HepG2 (cell line): ENCODE data around the gene SLC16A3. TPM values are rescaled to one million over a fixed set of nuclear protein-coding genes. Genes with fewer than 3 reads are reported as not detected.

ENCODE experiments used
- AFF4 ChIP-seq: sonication (generic); formaldehyde crosslinking; IDR thresholded peaks from 2 replicates; pipeline ENCODE4 v1.4.0; 2020; ENCODE audit warnings: missing genetic modification reagents
- HBP1 ChIP-seq: IDR thresholded peaks from 2 replicates; pipeline ENCODE4 v1.6.1; 2016; ENCODE audit warnings: low read depth, control low read depth
- HOXD1 ChIP-seq: sonication (generic); formaldehyde crosslinking; IDR thresholded peaks from 2 replicates; pipeline ENCODE4 v1.5.0; 2020; ENCODE audit warnings: missing genetic modification reagents
- ISL2 ChIP-seq: sonication (generic); formaldehyde crosslinking; IDR thresholded peaks from 2 replicates; pipeline ENCODE4 v1.5.0; 2020; ENCODE audit warnings: missing genetic modification reagents
- MATR3 ChIP-seq: sonication (generic); formaldehyde crosslinking; IDR thresholded peaks from 2 replicates; pipeline ENCODE4 v1.4.0; 2020; ENCODE audit warnings: missing genetic modification reagents
- MED8 ChIP-seq: sonication (generic); formaldehyde crosslinking; IDR thresholded peaks from 2 replicates; pipeline ENCODE4 v1.8.1; 2023; ENCODE audit warnings: mild to moderate bottlenecking, missing genetic modification reagents; ENCODE audit not compliant: insufficient replicate concordance
- NFE2 ChIP-seq: sonication (generic); formaldehyde crosslinking; IDR thresholded peaks from 2 replicates; pipeline ENCODE4 v1.4.0; 2020; ENCODE audit warnings: missing genetic modification reagents
- POLR2A ChIP-seq, 2 experiments: IDR thresholded peaks; 2 replicates each; pipeline ENCODE4 v1.6.1; 2011; ENCODE audit warnings: low read depth in 2 of 2, low read length in 2 of 2, mild to moderate bottlenecking in 1 of 2, moderate library complexity in 1 of 2; ENCODE audit not compliant: insufficient read depth in 1 of 2
- POLR2G ChIP-seq: fragments of 200-400 bp; formaldehyde crosslinking; IDR thresholded peaks from 2 replicates; pipeline ENCODE4 v1.6.1; 2018; ENCODE audit warnings: mild to moderate bottlenecking, low read depth, low read length, moderate library complexity
- RBFOX2 ChIP-seq: fragments of 200-400 bp; formaldehyde crosslinking; IDR thresholded peaks from 2 replicates; pipeline ENCODE4 v1.6.1; 2017; ENCODE audit warnings: low read depth, mild to moderate bottlenecking, low read length
- REXO4 ChIP-seq: sonication (generic); formaldehyde crosslinking; IDR thresholded peaks from 2 replicates; pipeline ENCODE4 v1.8.0; 2022; ENCODE audit warnings: missing genetic modification reagents, mild to moderate bottlenecking, borderline replicate concordance
- SMAD1 ChIP-seq: sonication (generic); formaldehyde crosslinking; IDR thresholded peaks from 2 replicates; pipeline ENCODE4 v1.4.0; 2020; ENCODE audit warnings: missing genetic modification reagents, low read depth, mild to moderate bottlenecking, borderline replicate concordance
- SNAI1 ChIP-seq: sonication (generic); formaldehyde crosslinking; IDR thresholded peaks from 2 replicates; pipeline ENCODE4 v1.5.0; 2020; ENCODE audit warnings: mild to moderate bottlenecking, missing genetic modification reagents, borderline replicate concordance
- U2AF1 ChIP-seq: fragments of 200-400 bp; formaldehyde crosslinking; optimal IDR thresholded peaks from 2 replicates; pipeline ENCODE3; 2017; ENCODE audit warnings: mild to moderate bottlenecking, low read depth, low read length
- ZFP37 ChIP-seq: sonication (generic); formaldehyde crosslinking; IDR thresholded peaks from 2 replicates; pipeline ENCODE4 v1.4.0; 2020; ENCODE audit warnings: missing genetic modification reagents, borderline replicate concordance
- ZNF263 ChIP-seq: sonication (generic); formaldehyde crosslinking; IDR thresholded peaks from 2 replicates; pipeline ENCODE4 v1.4.0; 2020; ENCODE audit warnings: missing genetic modification reagents
- ZNF431 ChIP-seq: sonication (generic); formaldehyde crosslinking; IDR thresholded peaks from 2 replicates; pipeline ENCODE4 v1.9.0; 2022; ENCODE audit warnings: missing genetic modification reagents, low read depth, mild to moderate bottlenecking, borderline replicate concordance
- ZNF616 ChIP-seq: sonication (generic); formaldehyde crosslinking; IDR thresholded peaks from 2 replicates; pipeline ENCODE4 v1.5.0; 2020; ENCODE audit warnings: low read depth, mild to moderate bottlenecking, missing genetic modification reagents
- ZNF629 ChIP-seq: sonication (generic); formaldehyde crosslinking; conservative IDR thresholded peaks from 2 replicates; pipeline ENCODE4 v1.5.0; 2020; ENCODE audit warnings: missing genetic modification reagents
- ZNF704 ChIP-seq: sonication (generic); formaldehyde crosslinking; IDR thresholded peaks from 2 replicates; pipeline ENCODE4 v1.8.1; 2023; ENCODE audit warnings: mild to moderate bottlenecking, inconsistent platforms, moderate library complexity, missing genetic modification reagents, borderline replicate concordance
- ZNF773 ChIP-seq: sonication (generic); formaldehyde crosslinking; IDR thresholded peaks from 2 replicates; pipeline ENCODE4 v1.4.0; 2020; ENCODE audit warnings: missing genetic modification reagents, borderline replicate concordance
- ZNF883 ChIP-seq: sonication (generic); formaldehyde crosslinking; IDR thresholded peaks from 2 replicates; pipeline ENCODE4 v1.5.1; 2020; ENCODE audit warnings: mild to moderate bottlenecking, missing genetic modification reagents; ENCODE audit errors: not compliant biosample characterization
- polyA plus RNA-seq, 8 experiments: library from polyadenylated mRNA; depleted of rRNA in 3 of 8; stranded (reverse) in 7 of 8; unstranded in 1 of 8; fragments of >200 nt; fragmentation: Illumina TruSeq in 4 of 8; extraction: Trizol in 4 of 8; gene quantifications; 2 replicates each; pipeline versions ENCODE4 v1.2.1 to v1.2.3, GENCODE V29; 2011 to 2016; ENCODE audit warnings: low read depth in 4 of 8, missing spikeins in 1 of 8, mixed read lengths in 1 of 8; ENCODE audit not compliant: insufficient read depth in 1 of 8
- total RNA-seq, 5 experiments: library from RNA; depleted of rRNA; stranded (reverse); fragments of >200 nt; fragmentation: Illumina TruSeq; extraction: Trizol; gene quantifications; 2 replicates each; pipeline ENCODE4 v1.2.3, GENCODE V29; 2016; ENCODE audit warnings: low read depth in 1 of 5
- TF ChIP-seq, protein P1 (sequence below): sonication (generic); formaldehyde crosslinking; IDR thresholded peaks from 2 replicates; pipeline ENCODE4 v1.9.0; 2022; ENCODE audit warnings: low read depth, missing genetic modification reagents

Gene SLC16A3
- total and polyA plus RNA-seq, 2 of the 13 experiments (the other 11 are each of a cell fraction or from before 2014, with no cell fraction given): 242 to 349 TPM

- 0 out of 2 replicates have a peak, but pooled peaks have one; percentile 45 for TF ChIP-seq REXO4 (CRISPR knock-in tag)
- no peak for TF ChIP-seq NFE2 (CRISPR knock-in tag)
- no peak; the same call in 1 of the 2 replicates for TF ChIP-seq HOXD1 (CRISPR knock-in tag)
- TF ChIP-seq, protein P1, sequence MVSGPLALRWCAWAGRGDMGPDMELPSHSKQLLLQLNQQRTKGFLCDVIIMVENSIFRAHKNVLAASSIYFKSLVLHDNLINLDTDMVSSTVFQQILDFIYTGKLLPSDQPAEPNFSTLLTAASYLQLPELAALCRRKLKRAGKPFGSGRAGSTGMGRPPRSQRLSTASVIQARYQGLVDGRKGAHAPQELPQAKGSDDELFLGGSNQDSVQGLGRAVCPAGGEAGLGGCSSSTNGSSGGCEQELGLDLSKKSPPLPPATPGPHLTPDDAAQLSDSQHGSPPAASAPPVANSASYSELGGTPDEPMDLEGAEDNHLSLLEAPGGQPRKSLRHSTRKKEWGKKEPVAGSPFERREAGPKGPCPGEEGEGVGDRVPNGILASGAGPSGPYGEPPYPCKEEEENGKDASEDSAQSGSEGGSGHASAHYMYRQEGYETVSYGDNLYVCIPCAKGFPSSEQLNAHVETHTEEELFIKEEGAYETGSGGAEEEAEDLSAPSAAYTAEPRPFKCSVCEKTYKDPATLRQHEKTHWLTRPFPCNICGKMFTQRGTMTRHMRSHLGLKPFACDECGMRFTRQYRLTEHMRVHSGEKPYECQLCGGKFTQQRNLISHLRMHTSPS (CRISPR knock-in tag): peak; percentile 1; the same call in 1 of the 2 replicates
- TF ChIP-seq ZNF773 (CRISPR knock-in tag): no peak
- TF ChIP-seq POLR2A (IDR thresholded peaks at IDR 0.05; ENCODE audit: insufficient read depth in 1 of 2, low read depth in 2 of 2, low read length in 2 of 2): no peak
- 0 out of 2 replicates have a peak, but pooled peaks have one; percentile 12 for TF ChIP-seq ZNF263 (CRISPR knock-in tag)
- TF ChIP-seq ZNF704 (CRISPR knock-in tag): 0 out of 2 replicates have a peak, but pooled peaks have one; percentile 20
- TF ChIP-seq HBP1: 0 out of 2 replicates have a peak, but pooled peaks have one; percentile 11
- TF ChIP-seq MATR3 (CRISPR knock-in tag): no peak
- peak; percentile 73 for TF ChIP-seq POLR2G
- peak; percentile 3; the same call in 1 of the 2 replicates for TF ChIP-seq SMAD1 (CRISPR knock-in tag)
- TF ChIP-seq ZNF616 (CRISPR knock-in tag): no peak; the same call in 1 of the 2 replicates
- TF ChIP-seq U2AF1: peak; percentile 30
- no peak for TF ChIP-seq ZNF883 (CRISPR knock-in tag)
- TF ChIP-seq ISL2: 0 out of 2 replicates have a peak, but pooled peaks have one; percentile 12
- TF ChIP-seq RBFOX2: peak; percentile 74
- peak; percentile 25; the same call in 1 of the 2 replicates for TF ChIP-seq ZNF629 (CRISPR knock-in tag)
- no peak for TF ChIP-seq AFF4
- TF ChIP-seq MED8: peak; percentile 60
- TF ChIP-seq SNAI1: 0 out of 2 replicates have a peak, but pooled peaks have one; percentile 20
- TF ChIP-seq ZFP37 (CRISPR knock-in tag): peak; percentile 63; the same call in 1 of the 2 replicates
- 0 out of 2 replicates have a peak, but pooled peaks have one; percentile 6 for TF ChIP-seq ZNF431 (CRISPR knock-in tag)
Measured at GRCh38 chr17:82217120-82217529, 11.7 kb upstream of the SLC16A3 start (continued).
